ENCODE measurements around the gene LRPPRC.

The LRPPRC gene

GRCh38 chr2:43995733-43996533 lies at the start of gene LRPPRC:
LRPPRC (minus strand) TSS chr2:43995989; CDS start chr2:43995947, 42 bp downstream.
- Mint-ChIP-seq H3K27ac (peak within 1 kb of the TSS; percentile 99 to 100 (median 100)), H3K9me3 (no peaks in the 10 kb centered on the region), H3K4me1 (peaks cover 30% of the 10 kb centered on the region), H3K4me3 (peak within 1 kb of the TSS; percentile 84 to 94 (median 90)), H3K36me3 (ENCODE audit: low read depth) (peaks cover 23% of the 10 kb centered on the region), H3K27me3 (ENCODE audit: low read depth) (no peaks in the 10 kb centered on the region)
- TF ChIP-seq CTCF (IDR thresholded peaks at IDR 0.05; ENCODE audit: unreplicated experiment in 3 of 3), result no peak

GRCh38 chr2:44045061-44045460 lies 49.3 kb upstream of the LRPPRC start:
- H3K27ac Mint-ChIP-seq, result no peak overlapping the region
- H3K4me3 Mint-ChIP-seq, result no peak overlapping the region
- no peak for TF ChIP-seq CTCF (IDR thresholded peaks at IDR 0.05; ENCODE audit: unreplicated experiment in 3 of 3)
- no peaks in the 10 kb centered on the region for H3K9me3 Mint-ChIP-seq
- no peaks in the 10 kb centered on the region for H3K4me1 Mint-ChIP-seq
- peaks cover 4% of the 10 kb centered on the region for H3K27me3 Mint-ChIP-seq (ENCODE audit: low read depth)
- H3K36me3 Mint-ChIP-seq (ENCODE audit: low read depth), result no peaks in the 10 kb centered on the region

DNA sequence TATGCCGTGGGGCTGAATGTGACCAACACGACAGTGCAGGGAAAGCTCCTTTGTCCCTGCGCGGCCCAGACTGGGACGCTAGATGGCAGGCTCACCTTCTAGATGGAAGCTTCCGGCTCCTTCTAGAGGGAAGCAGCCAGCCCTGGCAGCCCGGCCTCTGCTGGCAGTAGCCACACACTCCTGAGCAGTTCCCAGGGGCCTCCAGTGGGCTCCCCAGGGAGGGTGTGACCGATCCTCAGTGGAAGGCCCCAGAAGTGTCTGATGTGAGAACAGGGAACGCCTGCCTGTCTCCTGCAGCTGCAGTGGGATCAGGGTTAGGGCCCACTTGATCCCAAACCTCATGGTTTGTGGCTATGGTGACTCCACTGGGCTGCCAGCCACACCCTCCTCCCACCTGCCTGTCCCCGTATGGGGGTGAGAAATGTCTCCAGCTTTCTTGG lies 48.5 kb upstream of the LRPPRC start:
- H3K27me3 Mint-ChIP-seq (ENCODE audit: low read depth), result peaks cover 4% of the 10 kb centered on the region
- H3K4me1 Mint-ChIP-seq, result no peaks in the 10 kb centered on the region
- H3K36me3 Mint-ChIP-seq (ENCODE audit: low read depth), result no peaks in the 10 kb centered on the region
- peak overlapping the region in 1 of 3 experiments; percentile 13 for H3K4me3 Mint-ChIP-seq
- no peak overlapping the region for H3K27ac Mint-ChIP-seq
- peak; percentile 84 to 91 (median 89) for TF ChIP-seq CTCF (IDR thresholded peaks at IDR 0.05; ENCODE audit: unreplicated experiment in 3 of 3)
- no peaks in the 10 kb centered on the region for H3K9me3 Mint-ChIP-seq

DNA sequence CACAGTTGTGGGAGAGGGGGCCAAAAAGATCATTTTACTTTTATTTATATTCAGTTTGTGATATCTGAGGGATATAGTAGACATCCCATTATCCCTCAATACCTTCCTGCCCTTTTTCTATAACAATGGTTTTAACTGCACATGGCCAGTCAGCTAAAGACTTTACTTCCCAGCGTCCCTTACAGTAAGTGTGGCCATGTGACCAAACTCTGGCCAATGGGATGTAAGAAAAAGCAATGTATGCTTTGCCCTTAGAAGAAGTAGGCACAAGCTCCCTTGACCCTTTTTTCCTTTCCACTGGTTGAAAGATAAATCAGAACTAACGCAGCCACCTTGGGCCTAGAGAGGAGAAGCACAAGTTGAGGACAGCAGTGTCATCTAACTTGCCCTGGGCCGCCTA lies 44.6 kb upstream of the LRPPRC start:
- peaks cover 4% of the 10 kb centered on the region for H3K27me3 Mint-ChIP-seq (ENCODE audit: low read depth)
- H3K9me3 Mint-ChIP-seq, result no peaks in the 10 kb centered on the region
- H3K4me1 Mint-ChIP-seq, result peaks cover 6% of the 10 kb centered on the region
- H3K4me3 Mint-ChIP-seq, result no peak overlapping the region
- no peak for TF ChIP-seq CTCF (IDR thresholded peaks at IDR 0.05; ENCODE audit: unreplicated experiment in 3 of 3)
- no peak overlapping the region for H3K27ac Mint-ChIP-seq
- no peaks in the 10 kb centered on the region for H3K36me3 Mint-ChIP-seq (ENCODE audit: low read depth)

DNA sequence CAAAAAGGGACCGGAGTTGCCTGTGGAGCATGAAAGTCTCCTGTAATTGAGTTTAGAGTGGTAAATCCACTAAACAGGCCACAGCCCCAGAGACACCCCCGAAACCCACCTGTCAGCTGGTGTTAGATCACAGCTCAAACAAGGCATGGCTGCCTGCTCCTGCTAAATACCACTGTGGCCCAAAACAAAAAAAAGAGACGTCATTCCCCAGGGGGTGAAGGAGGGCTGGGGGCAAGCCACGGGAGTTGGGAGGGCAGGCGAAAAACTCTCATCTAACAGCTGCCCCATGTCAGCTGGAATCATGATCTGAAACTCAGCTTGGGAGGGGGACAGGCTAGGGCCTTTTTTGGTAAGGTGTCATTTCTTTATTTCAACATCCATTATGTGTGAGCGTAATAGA lies 42.5 kb upstream of the LRPPRC start:
- Mint-ChIP-seq H3K27ac (no peak overlapping the region), H3K27me3 (ENCODE audit: low read depth) (peaks cover 4% of the 10 kb centered on the region), H3K36me3 (ENCODE audit: low read depth) (no peaks in the 10 kb centered on the region), H3K9me3 (no peaks in the 10 kb centered on the region), H3K4me3 (no peak overlapping the region), H3K4me1 (peaks cover 6% of the 10 kb centered on the region)
- no peak for TF ChIP-seq CTCF (IDR thresholded peaks at IDR 0.05; ENCODE audit: unreplicated experiment in 3 of 3)

GRCh38 chr2:44037221-44037620 lies 41.4 kb upstream of the LRPPRC start:
- Mint-ChIP-seq H3K36me3 (ENCODE audit: low read depth) (no peaks in the 10 kb centered on the region), H3K27me3 (ENCODE audit: low read depth) (peaks cover 9% of the 10 kb centered on the region), H3K4me3 (no peak overlapping the region), H3K9me3 (no peaks in the 10 kb centered on the region), H3K4me1 (peaks cover 6% of the 10 kb centered on the region), H3K27ac (no peak overlapping the region)
- no peak for TF ChIP-seq CTCF (IDR thresholded peaks at IDR 0.05; ENCODE audit: unreplicated experiment in 3 of 3)

All from nephron (organoid).